Measurements from ENCODE around the gene EXOC6. TPM values are rescaled to one million over a fixed set of nuclear protein-coding genes. Genes with fewer than 3 reads are reported as not detected.

Gene EXOC6
- total and polyA plus RNA-seq, 2 of the 13 experiments (the other 11 are each of a cell fraction or from before 2014, with no cell fraction given), result 22.2 to 29.2 TPM

DNA sequence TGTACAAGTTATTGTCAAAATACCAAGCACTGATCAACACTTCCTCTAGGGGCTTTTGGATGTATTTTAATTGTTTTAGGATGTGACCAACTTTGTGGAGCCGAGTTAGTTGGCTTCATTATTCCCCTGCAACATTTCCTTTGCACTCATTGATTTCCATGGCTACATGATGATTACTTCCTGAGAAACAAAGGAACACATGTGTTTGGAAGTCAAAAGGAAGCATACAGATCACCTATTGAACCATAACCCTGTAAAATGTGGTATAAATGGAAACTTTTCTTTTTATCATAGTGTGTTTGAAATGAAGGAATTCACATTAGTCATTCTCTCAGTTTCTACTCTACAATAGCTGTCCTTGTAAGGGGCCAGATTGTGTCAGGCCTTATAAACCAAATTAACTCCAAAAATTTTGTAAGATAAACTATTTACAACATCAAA, 32.2 kb upstream of the EXOC6 start:
- Histone ChIP-seq H3K27me3 (ENCODE audit: control insufficient read depth in 1 of 2, insufficient read depth in 2 of 2, low read length in 2 of 2) (peaks cover 0 to 19% of the 10 kb centered on the region in 2 experiments; a peak in 3 of 5 replicates), H3K4me2 (ENCODE audit: low read depth, low read length) (no peak overlapping the region), H3K27ac (ENCODE audit: extremely low read length, insufficient read depth, low read length) (no peak overlapping the region), H3K36me3 (replicated peaks in 1 of 2; ENCODE audit: control insufficient read depth in 1 of 2, insufficient read depth in 2 of 2, low read length in 2 of 2) (no peaks in the 10 kb centered on the region), H3K4me1 (ENCODE audit: insufficient read depth, low read length) (0 out of 2 replicates have a peak, but pooled peaks cover 2% of the 10 kb centered on the region), H3K9ac (ENCODE audit: insufficient read depth, low read depth, low read length) (no peak overlapping the region), H3K4me3 (replicated peaks in 1 of 3; ENCODE audit: insufficient read depth in 1 of 3, low read depth in 2 of 3, low read length in 3 of 3) (no peak overlapping the region), H4K20me1 (ENCODE audit: insufficient read depth, low read length) (no peaks in the 10 kb centered on the region), H3K79me2 (ENCODE audit: insufficient read depth, low read length) (no peaks in the 10 kb centered on the region), H2AFZ (ENCODE audit: low read length) (no peak overlapping the region), H3K9me3 (ENCODE audit: low read length) (no peaks in the 10 kb centered on the region)
- no peak for DNase-seq (ENCODE audit: low spot score)
- in situ Hi-C loops (cut with HindIII; ENCODE audit: extremely low pct_ligation_motif_present, low pct_unique_long_range_greater_than_20kb), result no loop called here
- ChIA-PET POLR2A (no interaction called here), CTCF (ENCODE audit: low intra/inter-chr PET ratio, low total read pairs) (no interaction called here)
- intact Hi-C loops (cut with micrococcal nuclease; ENCODE audit: unreplicated experiment), result no loop called here
- no peak for FAIRE-seq
- ATAC-seq, result no peak
- 0% methylated on average over 1 of the region's 1 CpG for WGBS (ENCODE audit: low lambda C conversion rate)
- no TSS peak for BruUV-seq (replicated peaks)
- no peak for TF ChIP-seq NPAS2 (CRISPR knock-in tag; IDR thresholded peaks at IDR 0.05; ENCODE audit: borderline replicate concordance)
- TF ChIP-seq NR2F6 (IDR thresholded peaks at IDR 0.05), result no peak
- TF ChIP-seq NR2F6 (CRISPR knock-in tag; IDR thresholded peaks at IDR 0.05), result no peak
- no peak for TF ChIP-seq HNF4A (CRISPR knock-in tag; IDR thresholded peaks at IDR 0.05)
- no peak for TF ChIP-seq ZNF614 (CRISPR knock-in tag; IDR thresholded peaks at IDR 0.05; ENCODE audit: borderline replicate concordance)
- no peak for TF ChIP-seq GTF2F1 (IDR thresholded peaks at IDR 0.05; ENCODE audit: low read length)
- TF ChIP-seq, protein P1, sequence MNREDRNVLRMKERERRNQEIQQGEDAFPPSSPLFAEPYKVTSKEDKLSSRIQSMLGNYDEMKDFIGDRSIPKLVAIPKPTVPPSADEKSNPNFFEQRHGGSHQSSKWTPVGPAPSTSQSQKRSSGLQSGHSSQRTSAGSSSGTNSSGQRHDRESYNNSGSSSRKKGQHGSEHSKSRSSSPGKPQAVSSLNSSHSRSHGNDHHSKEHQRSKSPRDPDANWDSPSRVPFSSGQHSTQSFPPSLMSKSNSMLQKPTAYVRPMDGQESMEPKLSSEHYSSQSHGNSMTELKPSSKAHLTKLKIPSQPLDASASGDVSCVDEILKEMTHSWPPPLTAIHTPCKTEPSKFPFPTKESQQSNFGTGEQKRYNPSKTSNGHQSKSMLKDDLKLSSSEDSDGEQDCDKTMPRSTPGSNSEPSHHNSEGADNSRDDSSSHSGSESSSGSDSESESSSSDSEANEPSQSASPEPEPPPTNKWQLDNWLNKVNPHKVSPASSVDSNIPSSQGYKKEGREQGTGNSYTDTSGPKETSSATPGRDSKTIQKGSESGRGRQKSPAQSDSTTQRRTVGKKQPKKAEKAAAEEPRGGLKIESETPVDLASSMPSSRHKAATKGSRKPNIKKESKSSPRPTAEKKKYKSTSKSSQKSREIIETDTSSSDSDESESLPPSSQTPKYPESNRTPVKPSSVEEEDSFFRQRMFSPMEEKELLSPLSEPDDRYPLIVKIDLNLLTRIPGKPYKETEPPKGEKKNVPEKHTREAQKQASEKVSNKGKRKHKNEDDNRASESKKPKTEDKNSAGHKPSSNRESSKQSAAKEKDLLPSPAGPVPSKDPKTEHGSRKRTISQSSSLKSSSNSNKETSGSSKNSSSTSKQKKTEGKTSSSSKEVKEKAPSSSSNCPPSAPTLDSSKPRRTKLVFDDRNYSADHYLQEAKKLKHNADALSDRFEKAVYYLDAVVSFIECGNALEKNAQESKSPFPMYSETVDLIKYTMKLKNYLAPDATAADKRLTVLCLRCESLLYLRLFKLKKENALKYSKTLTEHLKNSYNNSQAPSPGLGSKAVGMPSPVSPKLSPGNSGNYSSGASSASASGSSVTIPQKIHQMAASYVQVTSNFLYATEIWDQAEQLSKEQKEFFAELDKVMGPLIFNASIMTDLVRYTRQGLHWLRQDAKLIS (CRISPR knock-in tag; IDR thresholded peaks at IDR 0.05), result no peak
- no peak for TF ChIP-seq HES4 (CRISPR knock-in tag; IDR thresholded peaks at IDR 0.05; ENCODE audit: borderline replicate concordance)
- no peak for TF ChIP-seq TMF1 (CRISPR knock-in tag; IDR thresholded peaks at IDR 0.05; ENCODE audit: low read depth)
- TF ChIP-seq HOXA3 (CRISPR knock-in tag; IDR thresholded peaks at IDR 0.05), result no peak
- no peak for TF ChIP-seq ZNF430 (CRISPR knock-in tag; IDR thresholded peaks at IDR 0.05)
- no peak for TF ChIP-seq THAP11 (CRISPR knock-in tag; IDR thresholded peaks at IDR 0.05)
- TF ChIP-seq, protein P2, sequence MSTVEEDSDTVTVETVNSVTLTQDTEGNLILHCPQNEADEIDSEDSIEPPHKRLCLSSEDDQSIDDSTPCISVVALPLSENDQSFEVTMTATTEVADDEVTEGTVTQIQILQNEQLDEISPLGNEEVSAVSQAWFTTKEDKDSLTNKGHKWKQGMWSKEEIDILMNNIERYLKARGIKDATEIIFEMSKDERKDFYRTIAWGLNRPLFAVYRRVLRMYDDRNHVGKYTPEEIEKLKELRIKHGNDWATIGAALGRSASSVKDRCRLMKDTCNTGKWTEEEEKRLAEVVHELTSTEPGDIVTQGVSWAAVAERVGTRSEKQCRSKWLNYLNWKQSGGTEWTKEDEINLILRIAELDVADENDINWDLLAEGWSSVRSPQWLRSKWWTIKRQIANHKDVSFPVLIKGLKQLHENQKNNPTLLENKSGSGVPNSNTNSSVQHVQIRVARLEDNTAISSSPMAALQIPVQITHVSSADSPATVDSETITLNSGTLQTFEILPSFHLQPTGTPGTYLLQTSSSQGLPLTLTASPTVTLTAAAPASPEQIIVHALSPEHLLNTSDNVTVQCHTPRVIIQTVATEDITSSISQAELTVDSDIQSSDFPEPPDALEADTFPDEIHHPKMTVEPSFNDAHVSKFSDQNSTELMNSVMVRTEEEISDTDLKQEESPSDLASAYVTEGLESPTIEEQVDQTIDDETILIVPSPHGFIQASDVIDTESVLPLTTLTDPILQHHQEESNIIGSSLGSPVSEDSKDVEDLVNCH (CRISPR knock-in tag; IDR thresholded peaks at IDR 0.05), result no peak
- TF ChIP-seq, protein P3, sequence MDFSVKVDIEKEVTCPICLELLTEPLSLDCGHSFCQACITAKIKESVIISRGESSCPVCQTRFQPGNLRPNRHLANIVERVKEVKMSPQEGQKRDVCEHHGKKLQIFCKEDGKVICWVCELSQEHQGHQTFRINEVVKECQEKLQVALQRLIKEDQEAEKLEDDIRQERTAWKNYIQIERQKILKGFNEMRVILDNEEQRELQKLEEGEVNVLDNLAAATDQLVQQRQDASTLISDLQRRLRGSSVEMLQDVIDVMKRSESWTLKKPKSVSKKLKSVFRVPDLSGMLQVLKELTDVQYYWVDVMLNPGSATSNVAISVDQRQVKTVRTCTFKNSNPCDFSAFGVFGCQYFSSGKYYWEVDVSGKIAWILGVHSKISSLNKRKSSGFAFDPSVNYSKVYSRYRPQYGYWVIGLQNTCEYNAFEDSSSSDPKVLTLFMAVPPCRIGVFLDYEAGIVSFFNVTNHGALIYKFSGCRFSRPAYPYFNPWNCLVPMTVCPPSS (IDR thresholded peaks at IDR 0.05), result no peak
- no peak for TF ChIP-seq SETDB1 (CRISPR knock-in tag; IDR thresholded peaks at IDR 0.05; ENCODE audit: borderline replicate concordance)
- TF ChIP-seq NONO (IDR thresholded peaks at IDR 0.05), result no peak
- no peak for TF ChIP-seq NONO (CRISPR knock-in tag; conservative IDR thresholded peaks at IDR 0.05)
